IMR-90 (cell line): ENCODE measurements around the gene SEMA4B. TPM values are rescaled to one million over a fixed set of nuclear protein-coding genes. Genes with fewer than 3 reads are reported as not detected.

Source experiments
- ATAC-seq: fragments of 200-7000 bp; cut with Tn5 transposase; 2 replicates; pipeline ENCODE4 v1.9.1; 2020; ENCODE audit warnings: low read depth, mild to moderate bottlenecking, moderate library complexity
- BruUV-seq: library from RNA; stranded (reverse); fragments of 400-500 nt; replicated peaks from 2 replicates; lab custom pipeline; 2021; lab: Mats Ljungman, UMichigan
- CTCF ChIA-PET: fragments of 300-600 bp; formaldehyde crosslinking; extraction: SDS; loops from one replicate; lab custom pipeline; 2021; ENCODE audit warnings: antibody characterized with exemption; lab: Yijun Ruan, JAX
- POLR2A ChIA-PET: fragments of 300-600 bp; sonication (Branson Sonifier 250); formaldehyde crosslinking; loops from one replicate; lab custom pipeline; 2022; ENCODE audit warnings: antibody characterized with exemption; ENCODE audit not compliant: unreplicated experiment; lab: Charles Lee
- DNase-seq: peaks from one replicate; pipeline ENCODE4 v3.0.0; 2013
- H2AFZ ChIP-seq: replicated peaks from 2 replicates; pipeline ENCODE3; 2013; ENCODE audit warnings: low read length, mild to moderate bottlenecking; ENCODE audit not compliant: poor library complexity
- H2AK5ac ChIP-seq: 2 replicates; pipeline ENCODE4 v1.6.1; 2013; ENCODE audit warnings: low read depth, low read length, inconsistent platforms
- H2AK9ac ChIP-seq: replicated peaks from 2 replicates; pipeline ENCODE3; 2013; ENCODE audit warnings: mild to moderate bottlenecking, low read depth, low read length, moderate library complexity; ENCODE audit not compliant: poor library complexity
- H2BK120ac ChIP-seq: 2 replicates; pipeline ENCODE4 v1.6.1; 2013; ENCODE audit warnings: low read depth, low read length, inconsistent platforms
- H2BK15ac ChIP-seq: 3 replicates; pipeline ENCODE4 v1.6.1; 2013; ENCODE audit warnings: low read depth, low read length, inconsistent platforms
- H2BK20ac ChIP-seq: 2 replicates; pipeline ENCODE4 v1.6.1; 2013; ENCODE audit warnings: low read depth, mild to moderate bottlenecking, inconsistent platforms, low read length, moderate library complexity
- H2BK5ac ChIP-seq: 2 replicates; pipeline ENCODE4 v1.6.1; 2013; ENCODE audit warnings: mild to moderate bottlenecking, low read depth, low read length, inconsistent platforms; ENCODE audit not compliant: poor library complexity, severe bottlenecking
- H3K14ac ChIP-seq: replicated peaks from 2 replicates; pipeline ENCODE4 v1.6.1; 2013; ENCODE audit warnings: low read depth, low read length, inconsistent platforms
- H3K18ac ChIP-seq: 2 replicates; pipeline ENCODE4 v1.6.1; 2013; ENCODE audit warnings: low read depth, low read length, control low read depth
- H3K23ac ChIP-seq: 2 replicates; pipeline ENCODE4 v1.6.1; 2013; ENCODE audit warnings: low read depth, low read length, inconsistent platforms
- H3K27ac ChIP-seq: 2 replicates; pipeline ENCODE4 v1.5.1; 2013; ENCODE audit warnings: mild to moderate bottlenecking, control low read depth, low read length; ENCODE audit not compliant: insufficient read depth
- H3K27me3 ChIP-seq: 2 replicates; pipeline ENCODE4 v1.6.1; 2013; ENCODE audit warnings: low read length; ENCODE audit not compliant: control insufficient read depth, insufficient read depth
- H3K36me3 ChIP-seq: 2 replicates; pipeline ENCODE4 v1.6.1; 2013; ENCODE audit warnings: low read length, mixed read lengths; ENCODE audit not compliant: control insufficient read depth, insufficient read depth
- H3K4ac ChIP-seq: 2 replicates; pipeline ENCODE4 v1.6.1; 2013; ENCODE audit warnings: low read depth, low read length, inconsistent platforms
- H3K4me1 ChIP-seq: 2 replicates; pipeline ENCODE4 v1.6.1; 2013; ENCODE audit warnings: low read length, mixed read lengths; ENCODE audit not compliant: control insufficient read depth, insufficient read depth
- H3K4me2 ChIP-seq: 2 replicates; pipeline ENCODE4 v1.6.1; 2013; ENCODE audit warnings: low read depth, mild to moderate bottlenecking, control low read depth, low read length, moderate library complexity
- H3K4me3 ChIP-seq: 2 replicates; pipeline ENCODE4 v1.5.1; 2013; ENCODE audit warnings: low read depth, mild to moderate bottlenecking, control low read depth, low read length, moderate library complexity; ENCODE audit not compliant: insufficient read depth
- H3K56ac ChIP-seq: 2 replicates; pipeline ENCODE4 v1.6.1; 2013; ENCODE audit warnings: low read length, inconsistent platforms; ENCODE audit not compliant: insufficient read depth; ENCODE audit errors: extremely low read depth
- H3K79me1 ChIP-seq, 2 experiments: 2 replicates each; pipeline ENCODE4 v1.6.1; 2013; ENCODE audit warnings: low read length in 2 of 2, inconsistent platforms in 1 of 2, low read depth in 1 of 2
- H3K9ac ChIP-seq: 2 replicates; pipeline ENCODE4 v1.6.1; 2013; ENCODE audit warnings: low read depth, low read length, control low read depth
- H3K9me1 ChIP-seq: 2 replicates; pipeline ENCODE4 v1.6.1; 2013; ENCODE audit warnings: low read length, inconsistent platforms; ENCODE audit not compliant: insufficient read depth
- H3K9me3 ChIP-seq: 2 replicates; pipeline ENCODE4 v1.6.1; 2013; ENCODE audit warnings: low read length; ENCODE audit not compliant: control insufficient read depth, insufficient read depth
- H4K20me1 ChIP-seq: 2 replicates; pipeline ENCODE4 v1.6.1; 2013; ENCODE audit warnings: low read length, inconsistent platforms; ENCODE audit not compliant: insufficient read depth
- H4K5ac ChIP-seq: 2 replicates; pipeline ENCODE4 v1.6.1; 2013; ENCODE audit warnings: mild to moderate bottlenecking, low read depth, low read length, control low read depth
- H4K8ac ChIP-seq, 2 experiments: 2 replicates each; pipeline ENCODE4 v1.6.1; 2013; ENCODE audit warnings: low read depth in 2 of 2, low read length in 2 of 2, control low read depth in 1 of 2, inconsistent platforms in 1 of 2
- H4K91ac ChIP-seq: 2 replicates; pipeline ENCODE4 v1.6.1; 2013; ENCODE audit warnings: low read depth, low read length, inconsistent platforms; ENCODE audit not compliant: insufficient read depth
- FOS ChIP-seq: fragments of 150-350 bp; IDR thresholded peaks from 2 replicates; pipeline ENCODE4 v1.6.1; 2016; ENCODE audit warnings: low read depth, low read length
- MAFK ChIP-seq: IDR thresholded peaks from 2 replicates; pipeline ENCODE4 v1.6.1; 2012; ENCODE audit warnings: low read depth, low read length, improper control_type of control experiment
- NFE2L2 ChIP-seq: fragments of 150-350 bp; IDR thresholded peaks from 2 replicates; pipeline ENCODE4 v1.6.1; 2016; ENCODE audit warnings: low read depth, mild to moderate bottlenecking, low read length
- RAD21 ChIP-seq: IDR thresholded peaks from 2 replicates; pipeline ENCODE4 v1.6.1; 2012; ENCODE audit warnings: low read length, improper control_type of control experiment
- RFX5 ChIP-seq: IDR thresholded peaks from 2 replicates; pipeline ENCODE4 v1.8.0; 2012; ENCODE audit warnings: low read depth, mild to moderate bottlenecking, low read length, moderate library complexity
- SMC3 ChIP-seq: fragments of 150-350 bp; IDR thresholded peaks from 2 replicates; pipeline ENCODE4 v1.6.1; 2016; ENCODE audit warnings: low read depth, mild to moderate bottlenecking, antibody characterized with exemption, low read length, moderate library complexity
- WGBS, 2 experiments: methylation state at CpG; one replicate each; pipeline versions ENCODE4 v1.1.5 to v1.1.7; 2013; ENCODE audit warnings: missing lambda C conversion rate in 2 of 2; ENCODE audit not compliant: insufficient read length in 1 of 2; ENCODE audit errors: extremely low coverage in 2 of 2; 5-methylcytosine and 5-hydroxymethylcytosine counted together
- dilution Hi-C: fragments of 300-500 bp; cut with HindIII; formaldehyde crosslinking; loops from one replicate; pipeline ENCODE4 v1.14.3; 2018; ENCODE audit warnings: low sequenced_read_pairs; ENCODE audit not compliant: unreplicated experiment
- in situ Hi-C: fragments of 300-500 bp; cut with MboI; formaldehyde crosslinking; loops from 3 replicates; pipeline ENCODE4 v1.14.3; 2019; ENCODE audit warnings: low sequenced_read_pairs, inconsistent platforms, mixed read lengths
- intact Hi-C: fragments of 100-400 bp; cut with micrococcal nuclease; formaldehyde crosslinking; loops from 2 replicates; pipeline ENCODE4 v1.10.0; 2022
- polyA plus RNA-seq, 3 experiments: library from polyadenylated mRNA; depleted of rRNA; stranded (reverse); fragments of >200 nt; gene quantifications; 2 replicates each; pipeline ENCODE4 v1.2.3, GENCODE V29; 2012; ENCODE audit warnings: low replicate concordance in 1 of 3
- total RNA-seq: library from RNA; depleted of rRNA; stranded (reverse); fragments of >200 nt; gene quantifications from 2 replicates; pipeline ENCODE4 v1.2.3, GENCODE V29; 2012
- TF ChIP-seq, protein P1 (sequence below): conservative IDR thresholded peaks from 2 replicates; pipeline ENCODE4 v1.5.1; 2012; ENCODE audit warnings: mild to moderate bottlenecking, low read depth, low read length, improper control_type of control experiment
- TF ChIP-seq, protein P2 (sequence below): fragments of 150-350 bp; IDR thresholded peaks from 2 replicates; pipeline ENCODE4 v1.6.1; 2017; ENCODE audit warnings: mild to moderate bottlenecking, antibody characterized with exemption, low read length, low read depth

SEMA4B gene
- total and polyA plus RNA-seq, 2 of the 4 experiments (the other 2 are of a cell fraction), result 5.0 to 22.5 TPM

DNA sequence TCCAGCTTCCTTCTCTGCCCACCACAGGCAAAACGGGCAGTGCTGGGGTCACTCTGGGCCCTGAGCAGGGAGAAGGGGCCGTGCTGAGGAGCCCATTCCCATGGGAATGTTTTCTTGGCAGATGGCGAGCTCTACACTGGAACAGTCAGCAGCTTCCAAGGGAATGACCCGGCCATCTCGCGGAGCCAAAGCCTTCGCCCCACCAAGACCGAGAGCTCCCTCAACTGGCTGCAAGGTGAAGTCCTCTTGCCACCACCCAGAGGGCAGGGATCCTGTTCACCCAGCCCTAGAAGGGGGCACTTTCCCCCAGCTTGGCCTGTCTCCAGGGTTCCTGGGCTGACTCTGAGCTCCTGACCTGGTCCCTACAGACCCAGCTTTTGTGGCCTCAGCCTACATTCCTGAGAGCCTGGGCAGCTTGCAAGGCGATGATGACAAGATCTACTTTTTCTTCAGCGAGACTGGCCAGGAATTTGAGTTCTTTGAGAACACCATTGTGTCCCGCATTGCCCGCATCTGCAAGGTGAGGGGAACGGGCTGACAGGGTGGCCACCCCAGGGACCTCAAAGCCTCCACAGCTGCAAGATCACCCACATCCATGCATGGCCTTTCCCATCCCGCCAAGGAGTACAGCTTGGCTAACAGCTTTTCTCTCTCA is 20.2 kb downstream of the SEMA4B start:
- no peak overlapping the region for H2BK15ac ChIP-seq
- ChIA-PET POLR2A (no interaction called here), CTCF (interaction anchor here (0.6 to 1.8 kb wide), 11 partner anchors 9 to 308 kb away, joined by 3 to 11 read pairs (median 4); partner anchors contain the start of genes CIB1, GDPGP1 and SEMA4B)
- H2BK5ac ChIP-seq, result no peak overlapping the region
- H3K36me3 ChIP-seq, result peaks cover 27% of the 10 kb centered on the region
- H3K23ac ChIP-seq, result no peak overlapping the region
- dilution Hi-C loops, result no loop called here
- no TSS peak for BruUV-seq
- TF ChIP-seq, protein P1, sequence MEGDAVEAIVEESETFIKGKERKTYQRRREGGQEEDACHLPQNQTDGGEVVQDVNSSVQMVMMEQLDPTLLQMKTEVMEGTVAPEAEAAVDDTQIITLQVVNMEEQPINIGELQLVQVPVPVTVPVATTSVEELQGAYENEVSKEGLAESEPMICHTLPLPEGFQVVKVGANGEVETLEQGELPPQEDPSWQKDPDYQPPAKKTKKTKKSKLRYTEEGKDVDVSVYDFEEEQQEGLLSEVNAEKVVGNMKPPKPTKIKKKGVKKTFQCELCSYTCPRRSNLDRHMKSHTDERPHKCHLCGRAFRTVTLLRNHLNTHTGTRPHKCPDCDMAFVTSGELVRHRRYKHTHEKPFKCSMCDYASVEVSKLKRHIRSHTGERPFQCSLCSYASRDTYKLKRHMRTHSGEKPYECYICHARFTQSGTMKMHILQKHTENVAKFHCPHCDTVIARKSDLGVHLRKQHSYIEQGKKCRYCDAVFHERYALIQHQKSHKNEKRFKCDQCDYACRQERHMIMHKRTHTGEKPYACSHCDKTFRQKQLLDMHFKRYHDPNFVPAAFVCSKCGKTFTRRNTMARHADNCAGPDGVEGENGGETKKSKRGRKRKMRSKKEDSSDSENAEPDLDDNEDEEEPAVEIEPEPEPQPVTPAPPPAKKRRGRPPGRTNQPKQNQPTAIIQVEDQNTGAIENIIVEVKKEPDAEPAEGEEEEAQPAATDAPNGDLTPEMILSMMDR, result peak; percentile 89
- TF ChIP-seq MAFK, result no peak
- TF ChIP-seq FOS, result no peak
- TF ChIP-seq RFX5, result no peak
- peak; percentile 95 for TF ChIP-seq RAD21
- TF ChIP-seq, protein P2, sequence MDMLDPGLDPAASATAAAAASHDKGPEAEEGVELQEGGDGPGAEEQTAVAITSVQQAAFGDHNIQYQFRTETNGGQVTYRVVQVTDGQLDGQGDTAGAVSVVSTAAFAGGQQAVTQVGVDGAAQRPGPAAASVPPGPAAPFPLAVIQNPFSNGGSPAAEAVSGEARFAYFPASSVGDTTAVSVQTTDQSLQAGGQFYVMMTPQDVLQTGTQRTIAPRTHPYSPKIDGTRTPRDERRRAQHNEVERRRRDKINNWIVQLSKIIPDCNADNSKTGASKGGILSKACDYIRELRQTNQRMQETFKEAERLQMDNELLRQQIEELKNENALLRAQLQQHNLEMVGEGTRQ, result no peak
- TF ChIP-seq NFE2L2, result no peak
- peak; percentile 88 for TF ChIP-seq SMC3
- no peak overlapping the region for H4K8ac ChIP-seq
- H3K79me1 ChIP-seq, result peaks cover 3 to 4% of the 10 kb centered on the region in 2 experiments; a peak in 2 of 4 replicates
- no peaks in the 10 kb centered on the region for H3K27me3 ChIP-seq
- H3K4ac ChIP-seq, result peak overlapping the region; percentile 59
- H3K27ac ChIP-seq, result no peak overlapping the region
- peak overlapping the region; percentile 85 for H2AK9ac ChIP-seq
- H3K4me3 ChIP-seq, result no peak overlapping the region
- H3K9ac ChIP-seq, result no peak overlapping the region
- H4K20me1 ChIP-seq, result no peaks in the 10 kb centered on the region
- no peak overlapping the region for H2BK20ac ChIP-seq
- no peaks in the 10 kb centered on the region for H3K9me3 ChIP-seq
- H4K91ac ChIP-seq, result no peak overlapping the region; the same call in 1 of the 2 replicates
- H3K14ac ChIP-seq, result no peak overlapping the region
- H2BK120ac ChIP-seq, result no peak overlapping the region; the same call in 1 of the 2 replicates
- in situ Hi-C loops, result loop anchor here (10.0 kb wide), 1 partner anchor 327 kb away; the partner anchor contains the start of gene AP3S2
- H3K18ac ChIP-seq, result no peak overlapping the region
- H3K56ac ChIP-seq, result no peak overlapping the region
- peak overlapping the region; percentile 68 for H2AFZ ChIP-seq
- no peak overlapping the region for H4K5ac ChIP-seq
- H3K9me1 ChIP-seq, result no peaks in the 10 kb centered on the region
- H2AK5ac ChIP-seq, result peak overlapping the region; percentile 56; the same call in 1 of the 2 replicates
- ATAC-seq, result peak; percentile 98
- intact Hi-C loops, result loop anchor here (1.0 to 10.0 kb wide), 2 partner anchors 137 to 323 kb away; no protein-coding TSS in a partner anchor
- H3K4me1 ChIP-seq, result peaks cover 3% of the 10 kb centered on the region; the same call in 1 of the 2 replicates
- peak; percentile 86 for DNase-seq
- no peak overlapping the region for H3K4me2 ChIP-seq
- WGBS, 2 experiments, result 23% methylated on average over 5 of the region's 14 CpGs; no CpG with 5 or more reads in 1 of the 2 experiments
